Activated CD8-positive, alpha-beta memory T cell treated with anti-CD3 and anti-CD28 coated beads for 1 hour (primary cell): Measurements from ENCODE around the gene ATP5MC2.
"Not testable (repeated sequence)": the region's sequence is repeated elsewhere in the genome, so short reads cannot be mapped to it uniquely, and the experiment has no call there.

ENCODE experiments used
- DNase-seq, 2 donors: peaks; one replicate each; pipeline ENCODE4 v3.0.0-alpha.2; 2020; ENCODE audit warnings: low read depth in 1 of 2; ENCODE audit errors: extremely low read depth in 1 of 2

Gene ATP5MC2

GRCh38 chr12:53695152-53696145 lies 19.6 kb upstream of the ATP5MC2 start:
- DNase-seq = no peak

- DNase-seq = no peak
Measured at GRCh38 chr12:53694756-53695151, 18.9 kb upstream of the ATP5MC2 start.

- DNase-seq = no peak
Measured at GRCh38 chr12:53688134-53688533, 12.3 kb upstream of the ATP5MC2 start.

GRCh38 chr12:53686436-53686835 lies 10.6 kb upstream of the ATP5MC2 start:
- DNase-seq = no peak

- no peak for DNase-seq
Measured at GRCh38 chr12:53684654-53685220, 8.9 kb upstream of the ATP5MC2 start.

GRCh38 chr12:53683983-53684382 lies 8.1 kb upstream of the ATP5MC2 start:
- no peak for DNase-seq

- no peak for DNase-seq
Measured at GRCh38 chr12:53683494-53683893, 7.6 kb upstream of the ATP5MC2 start.

GRCh38 chr12:53680061-53680460 lies 4.2 kb upstream of the ATP5MC2 start:
- not testable (repeated sequence) for DNase-seq

GRCh38 chr12:53677800-53678148 lies 1.9 kb upstream of the ATP5MC2 start:
- DNase-seq = no peak

GRCh38 chr12:53677016-53677799 lies 1.3 kb upstream of the ATP5MC2 start:
- DNase-seq = no peak

GRCh38 chr12:53676656-53677015 lies 753 bp upstream of the ATP5MC2 start:
- no peak for DNase-seq

- DNase-seq = no peak
Measured at GRCh38 chr12:53674977-53675700, 744 bp downstream of the ATP5MC2 start.

- no peak for DNase-seq
Measured at GRCh38 chr12:53670971-53671370, 4.9 kb downstream of the ATP5MC2 start.

- no peak for DNase-seq
Measured at GRCh38 chr12:53670308-53670707, 5.6 kb downstream of the ATP5MC2 start.

- no peak for DNase-seq
Measured at GRCh38 chr12:53667080-53667479, 8.8 kb downstream of the ATP5MC2 start.

- DNase-seq = no peak
Measured at GRCh38 chr12:53664936-53665335, 10.9 kb downstream of the ATP5MC2 start.

GRCh38 chr12:53664191-53664590 lies 11.7 kb downstream of the ATP5MC2 start:
- DNase-seq = no peak

GRCh38 chr12:53660041-53660440 lies 15.8 kb downstream of the ATP5MC2 start:
- no peak for DNase-seq

GRCh38 chr12:53659571-53659981 lies 16.3 kb downstream of the ATP5MC2 start:
- DNase-seq = no peak

- no peak for DNase-seq
Measured at GRCh38 chr12:53659011-53659551, 16.8 kb downstream of the ATP5MC2 start.

- DNase-seq = no peak
Measured at GRCh38 chr12:53657041-53657440, 18.8 kb downstream of the ATP5MC2 start.
